ENCODE measurements around the gene CSF1.

The CSF1 gene

GRCh38 chr1:109882288-109883245 lies 28.1 kb upstream of the CSF1 start:
- no peak for DNase-seq

GRCh38 chr1:109883248-109883955 lies 27.2 kb upstream of the CSF1 start:
- no peak for DNase-seq

- no peak for DNase-seq
Observed at GRCh38 chr1:109884242-109884891, 26.3 kb upstream of the CSF1 start.

GRCh38 chr1:109885589-109885988 lies 25.1 kb upstream of the CSF1 start:
- DNase-seq = no peak

- DNase-seq = no peak
Observed at GRCh38 chr1:109886827-109887226, 23.8 kb upstream of the CSF1 start.

- no peak for DNase-seq
Observed at GRCh38 chr1:109887271-109887670, 23.4 kb upstream of the CSF1 start.

- no peak for DNase-seq
Observed at GRCh38 chr1:109887884-109888283, 22.8 kb upstream of the CSF1 start.

- DNase-seq = no peak
Observed at GRCh38 chr1:109889094-109889493, 21.6 kb upstream of the CSF1 start.

- no peak for DNase-seq
Observed at GRCh38 chr1:109890115-109890953, 20.3 kb upstream of the CSF1 start.

GRCh38 chr1:109891930-109892329 lies 18.7 kb upstream of the CSF1 start:
- DNase-seq = peak in 1 of 2 experiments; percentile 32

- DNase-seq = no peak
Observed at GRCh38 chr1:109892561-109893368, 17.9 kb upstream of the CSF1 start.

GRCh38 chr1:109893532-109894171 lies 17.0 kb upstream of the CSF1 start:
- DNase-seq = no peak

GRCh38 chr1:109894823-109895719 lies 15.6 kb upstream of the CSF1 start:
- no peak for DNase-seq

- no peak for DNase-seq
Observed at GRCh38 chr1:109895720-109896504, 14.7 kb upstream of the CSF1 start.

- no peak for DNase-seq
Observed at GRCh38 chr1:109896681-109897080, 14.0 kb upstream of the CSF1 start.

- DNase-seq = no peak
Observed at GRCh38 chr1:109897259-109897955, 13.2 kb upstream of the CSF1 start.

GRCh38 chr1:109898842-109899241 lies 11.8 kb upstream of the CSF1 start:
- DNase-seq = no peak

- DNase-seq = no peak
Observed at GRCh38 chr1:109901141-109901523, 9.5 kb upstream of the CSF1 start.
